Caco-2 (cell line): Measurements from ENCODE around the gene PAPSS1. TPM values are rescaled to one million over a fixed set of nuclear protein-coding genes. Genes with fewer than 3 reads are reported as not detected.
A peak's percentile ranks its signal among the peaks of the same experiment; 100 is the strongest.

Experiments used
- BruUV-seq: library from RNA; stranded (reverse); fragments of 400-500 nt; replicated peaks from 2 replicates; lab custom pipeline; 2021; lab: Mats Ljungman, UMichigan
- CTCF ChIA-PET: fragments of 300-600 bp; sonication (Branson Sonifier 250); formaldehyde crosslinking; loops from one replicate; lab custom pipeline; 2022; ENCODE audit warnings: antibody characterized with exemption; lab: Charles Lee
- POLR2A ChIA-PET: fragments of 300-600 bp; sonication (Branson Sonifier 250); formaldehyde crosslinking; loops from one replicate; lab custom pipeline; 2022; ENCODE audit warnings: antibody characterized with exemption; lab: Charles Lee
- DNase-seq, 2 experiments: peaks; one replicate each; pipeline versions ENCODE4 v3.0.0 to v3.0.0-alpha.2; 2020 to 2022
- H3K27me3 ChIP-seq: replicated peaks from 2 replicates; pipeline ENCODE4 v1.6.0; 2011; ENCODE audit warnings: low read length; ENCODE audit not compliant: control insufficient read depth, insufficient read depth
- H3K36me3 ChIP-seq: 2 replicates; pipeline ENCODE4 v1.5.1; 2011; ENCODE audit warnings: low read length; ENCODE audit not compliant: control insufficient read depth, insufficient read depth
- H3K4me1 ChIP-seq: fragments of 250-450 bp; sonication (Bioruptor Pico); 2 replicates; pipeline ENCODE4 v1.5.1; 2020; ENCODE audit warnings: mild to moderate bottlenecking
- H3K4me3 ChIP-seq: 2 replicates; pipeline ENCODE4 v1.5.1; 2011; ENCODE audit warnings: low read depth, mild to moderate bottlenecking, control low read depth, low read length
- H3K9me3 ChIP-seq: fragments of 250-450 bp; sonication (Bioruptor Pico); 2 replicates; pipeline ENCODE4 v1.5.1; 2020; ENCODE audit warnings: mild to moderate bottlenecking, moderate library complexity
- H3K27ac Mint-ChIP-seq: one replicate; pipeline ENCODE4 v1.8.0; 2022; ENCODE audit warnings: mixed read lengths; ENCODE audit not compliant: unreplicated experiment
- H3K27me3 Mint-ChIP-seq: one replicate; pipeline ENCODE4 v1.8.0; 2022; ENCODE audit warnings: mixed read lengths; ENCODE audit not compliant: insufficient read depth, unreplicated experiment
- H3K36me3 Mint-ChIP-seq: one replicate; pipeline ENCODE4 v1.8.0; 2022; ENCODE audit warnings: mild to moderate bottlenecking, mixed read lengths; ENCODE audit not compliant: insufficient read depth, unreplicated experiment
- H3K4me1 Mint-ChIP-seq: one replicate; pipeline ENCODE4 v1.8.0; 2022; ENCODE audit warnings: low read depth, mixed read lengths; ENCODE audit not compliant: unreplicated experiment
- H3K4me3 Mint-ChIP-seq: one replicate; pipeline ENCODE4 v1.8.0; 2022; ENCODE audit warnings: mild to moderate bottlenecking, moderate library complexity, mixed read lengths; ENCODE audit not compliant: unreplicated experiment
- H3K9me3 Mint-ChIP-seq: one replicate; pipeline ENCODE4 v1.8.0; 2022; ENCODE audit warnings: mixed read lengths; ENCODE audit not compliant: unreplicated experiment
- CTCF ChIP-seq, 2 experiments: fragments of 200-600 bp in 1 of 2; IDR thresholded peaks; 1 replicate in 1 of 2; 2 replicates in 1 of 2; pipeline versions ENCODE4 v1.5.1 to v1.8.0; 2011 to 2022; ENCODE audit warnings: antibody characterized with exemption in 1 of 2, control low read depth in 1 of 2, inconsistent platforms in 1 of 2, low read depth in 1 of 2, low read length in 1 of 2, mild to moderate bottlenecking in 1 of 2, moderate library complexity in 1 of 2; ENCODE audit not compliant: insufficient read depth in 1 of 2, severe bottlenecking in 1 of 2, unreplicated experiment in 1 of 2
- intact Hi-C: fragments of 100-400 bp; cut with micrococcal nuclease; formaldehyde crosslinking; loops from one replicate; pipeline ENCODE4 v1.10.0; 2022; ENCODE audit not compliant: unreplicated experiment
- total RNA-seq: library from RNA; stranded (reverse); gene quantifications from 2 replicates; pipeline ENCODE4 v1.2.3, GENCODE V29; 2022

PAPSS1 gene
- total RNA-seq, 1 experiment from 2014 or later: 66.1 TPM

GRCh38 chr4:107619066-107619465, 101.0 kb downstream of the PAPSS1 start:
- Mint-ChIP-seq H3K27me3 (no peaks in the 10 kb centered on the region), H3K4me1 (peaks cover 15% of the 10 kb centered on the region), H3K4me3 (no peak overlapping the region), H3K9me3 (peaks cover 25% of the 10 kb centered on the region), H3K36me3 (peaks cover 24% of the 10 kb centered on the region), H3K27ac (no peak overlapping the region)
- Histone ChIP-seq H3K4me1 (no peaks in the 10 kb centered on the region), H3K4me3 (no peak overlapping the region), H3K36me3 (no peaks in the 10 kb centered on the region; the same call in 1 of the 2 replicates), H3K9me3 (peaks cover 6% of the 10 kb centered on the region; the same call in 1 of the 2 replicates), H3K27me3 (no peaks in the 10 kb centered on the region)
- intact Hi-C loops: no loop called here
- no TSS peak for BruUV-seq
- no peak for DNase-seq
- ChIA-PET CTCF (no interaction called here), POLR2A (no interaction called here)
- no peak for TF ChIP-seq CTCF (IDR thresholded peaks at IDR 0.05; ENCODE audit: insufficient read depth in 1 of 2, low read depth in 1 of 2, low read length in 1 of 2, severe bottlenecking in 1 of 2, unreplicated experiment in 1 of 2)

GRCh38 chr4:107618656-107619055, 101.4 kb downstream of the PAPSS1 start:
- no peak overlapping the region for H3K27ac Mint-ChIP-seq
- BruUV-seq: no TSS peak
- CTCF ChIA-PET: no interaction called here

GRCh38 chr4:107616838-107617389, 103.1 kb downstream of the PAPSS1 start:
- Histone ChIP-seq H3K36me3 (no peaks in the 10 kb centered on the region; the same call in none of the 2 replicates), H3K9me3 (no peaks in the 10 kb centered on the region), H3K27me3 (no peaks in the 10 kb centered on the region), H3K4me3 (no peak overlapping the region), H3K4me1 (no peaks in the 10 kb centered on the region)
- intact Hi-C loops: no loop called here
- Mint-ChIP-seq H3K4me3 (no peak overlapping the region), H3K4me1 (peaks cover 10% of the 10 kb centered on the region), H3K27ac (peak overlapping the region; percentile 27), H3K27me3 (no peaks in the 10 kb centered on the region), H3K36me3 (peaks cover 19% of the 10 kb centered on the region), H3K9me3 (peaks cover 8% of the 10 kb centered on the region)
- DNase-seq: no peak
- TF ChIP-seq CTCF (IDR thresholded peaks at IDR 0.05; ENCODE audit: insufficient read depth in 1 of 2, low read depth in 1 of 2, low read length in 1 of 2, severe bottlenecking in 1 of 2, unreplicated experiment in 1 of 2): no peak
- BruUV-seq: no TSS peak
- ChIA-PET CTCF (no interaction called here), POLR2A (no interaction called here)

More at GRCh38 chr4:107618656-107619055, 101.4 kb downstream of the PAPSS1 start:
- Mint-ChIP-seq H3K4me3 (no peak overlapping the region), H3K27me3 (no peaks in the 10 kb centered on the region), H3K4me1 (peaks cover 11% of the 10 kb centered on the region), H3K9me3 (peaks cover 21% of the 10 kb centered on the region), H3K36me3 (peaks cover 19% of the 10 kb centered on the region)
- no peak for TF ChIP-seq CTCF (IDR thresholded peaks at IDR 0.05; ENCODE audit: insufficient read depth in 1 of 2, low read depth in 1 of 2, low read length in 1 of 2, severe bottlenecking in 1 of 2, unreplicated experiment in 1 of 2)
- intact Hi-C loops: no loop called here
- DNase-seq: no peak
- Histone ChIP-seq H3K9me3 (peaks cover 6% of the 10 kb centered on the region; the same call in 1 of the 2 replicates), H3K4me1 (no peaks in the 10 kb centered on the region), H3K4me3 (no peak overlapping the region), H3K27me3 (no peaks in the 10 kb centered on the region), H3K36me3 (no peaks in the 10 kb centered on the region; the same call in 1 of the 2 replicates)
- POLR2A ChIA-PET: no interaction called here
